Sigmoid colon (tissue), 4 donors: Measurements from ENCODE around the gene DDX3X.

Source experiments
- CTCF ChIP-seq, 4 experiments: fragments of 450-650 bp in 3 of 4; fragments of 200-600 bp in 1 of 4; IDR thresholded peaks; one replicate each; pipeline ENCODE4 v1.5.1; 2016 to 2019; ENCODE audit warnings: antibody characterized with exemption in 4 of 4, mild to moderate bottlenecking in 3 of 4, moderate library complexity in 2 of 4
- EP300 ChIP-seq, 4 donors: sonication (generic); formaldehyde crosslinking; IDR thresholded peaks; one replicate each; pipeline ENCODE4 v1.6.1; 2017; ENCODE audit warnings: antibody characterized with exemption in 4 of 4
- POLR2A ChIP-seq, 2 donors: fragments of 450-650 bp; IDR thresholded peaks; one replicate each; pipeline ENCODE4 v1.6.1; 2016; ENCODE audit warnings: antibody characterized with exemption in 2 of 2, mild to moderate bottlenecking in 2 of 2, moderate library complexity in 2 of 2
- POLR2AphosphoS5 ChIP-seq, 4 donors: sonication (generic); formaldehyde crosslinking; IDR thresholded peaks; one replicate each; pipeline ENCODE4 v1.6.1; 2017; ENCODE audit warnings: antibody characterized with exemption in 4 of 4

DNA sequence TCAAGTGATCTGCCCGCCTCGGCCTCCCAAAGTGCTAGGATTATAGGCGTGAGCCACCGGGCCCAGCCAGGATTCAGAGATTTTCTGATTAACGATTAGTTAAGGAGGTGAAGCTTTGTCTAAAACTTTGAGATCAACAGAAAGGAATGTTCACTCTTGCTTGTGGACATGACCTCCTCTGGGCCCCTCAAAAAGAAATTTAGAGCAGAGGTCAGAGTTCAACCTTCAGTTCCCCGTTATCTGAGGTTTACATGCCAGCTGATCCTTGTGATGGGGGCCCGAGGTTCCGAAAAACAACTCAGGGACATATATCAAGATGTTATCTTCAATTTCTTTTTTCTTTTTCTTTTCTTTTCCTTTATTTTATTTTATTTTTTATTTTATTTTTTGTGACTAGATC lies 54.6 kb downstream of the DDX3X start:
- no peak for TF ChIP-seq CTCF (IDR thresholded peaks at IDR 0.05)
- TF ChIP-seq POLR2A (IDR thresholded peaks at IDR 0.05), result no peak
- no peak for TF ChIP-seq POLR2AphosphoS5 (IDR thresholded peaks at IDR 0.05)
- TF ChIP-seq EP300 (IDR thresholded peaks at IDR 0.05), result no peak
